GM19372 (cell line): ENCODE measurements around the gene RPUSD2.
A peak's percentile ranks its signal among the peaks of the same experiment; 100 is the strongest.

ENCODE experiments used
- ATAC-seq: cut with Tn5 transposase; IDR thresholded peaks from one replicate; pipeline ENCODE4 v1.9.1; 2021; ENCODE audit warnings: mild to moderate bottlenecking, low read depth, moderate library complexity; ENCODE audit not compliant: unreplicated experiment

The RPUSD2 gene

GRCh38 chr15:40569129-40569953 lies at the start of gene RPUSD2:
TSS of gene RPUSD2 (plus strand) at chr15:40569299. CDS start at chr15:40569338, 39 bp downstream.
- ATAC-seq = peak; percentile 50

DNA sequence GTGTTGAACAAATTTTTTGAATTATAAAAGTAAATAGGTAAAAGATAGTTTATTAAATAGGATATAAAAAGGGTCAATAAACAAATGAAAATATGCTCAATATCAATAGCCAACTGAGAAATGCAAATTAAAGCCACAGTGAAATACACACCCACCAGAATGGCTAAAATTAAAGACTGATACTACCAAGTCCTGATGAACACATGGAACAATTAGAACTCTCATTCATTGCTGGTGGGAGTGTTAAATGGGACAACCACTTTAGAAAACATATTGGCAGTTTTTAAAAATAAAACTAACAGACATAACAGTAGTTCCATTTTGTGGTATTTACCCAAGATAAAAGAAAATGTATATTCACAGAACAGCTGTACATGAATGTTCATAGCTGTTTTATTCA lies 45.5 kb upstream of the RPUSD2 start:
- no peak for ATAC-seq

- ATAC-seq = no peak
These were observed 43.2 kb upstream of the RPUSD2 start for GRCh38 chr15:40525855-40526254.

DNA sequence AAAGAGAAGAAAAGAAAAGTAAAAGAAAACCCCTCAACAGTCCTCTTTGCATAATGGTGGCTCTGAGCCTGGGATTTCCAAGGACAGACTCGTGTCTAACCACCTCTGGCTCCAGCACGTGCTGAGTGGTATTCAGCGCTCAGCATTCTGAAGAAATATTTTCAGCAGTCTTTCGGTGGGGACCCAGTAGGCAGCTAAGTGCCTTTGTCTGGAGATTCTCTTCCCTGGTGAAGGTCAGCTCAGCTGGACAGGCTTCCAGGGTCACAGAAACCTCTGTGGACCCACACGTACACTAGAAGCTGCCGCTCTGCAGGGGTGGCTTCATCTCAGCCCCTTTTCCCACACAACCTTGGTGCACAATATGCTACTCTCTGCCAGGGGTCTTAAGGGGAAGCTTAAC lies 40.3 kb upstream of the RPUSD2 start:
- ATAC-seq = no peak

DNA sequence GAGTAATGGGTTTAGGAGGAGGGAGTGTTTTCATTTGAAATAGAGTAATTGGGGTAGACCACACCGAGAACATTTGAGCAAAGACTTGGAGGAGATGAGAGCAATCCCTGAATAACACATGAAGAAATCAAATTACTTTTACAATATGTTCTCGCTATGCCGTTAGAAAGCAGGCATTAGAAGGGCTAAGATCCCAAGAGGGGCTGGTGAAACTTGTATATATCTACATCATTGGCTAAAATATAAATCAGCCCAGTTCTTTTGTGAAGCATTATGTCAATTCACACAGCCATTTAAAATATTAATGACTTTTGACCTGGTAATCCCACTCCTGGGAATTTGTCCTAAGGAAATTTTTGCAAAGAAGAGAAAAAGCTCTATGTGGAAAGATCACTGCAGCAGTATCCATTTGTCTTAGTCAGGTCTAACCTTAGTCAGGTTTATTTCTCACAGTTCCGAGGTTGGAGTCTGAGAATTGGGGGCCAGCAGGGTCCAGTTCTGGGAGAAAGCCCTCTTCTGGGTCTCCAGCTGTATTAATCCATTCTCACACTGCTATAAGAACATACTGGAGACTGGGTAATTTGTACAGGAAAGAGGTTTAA lies 35.2 kb upstream of the RPUSD2 start:
- no peak for ATAC-seq

GRCh38 chr15:40534371-40534770 lies 34.7 kb upstream of the RPUSD2 start:
- no peak for ATAC-seq

DNA sequence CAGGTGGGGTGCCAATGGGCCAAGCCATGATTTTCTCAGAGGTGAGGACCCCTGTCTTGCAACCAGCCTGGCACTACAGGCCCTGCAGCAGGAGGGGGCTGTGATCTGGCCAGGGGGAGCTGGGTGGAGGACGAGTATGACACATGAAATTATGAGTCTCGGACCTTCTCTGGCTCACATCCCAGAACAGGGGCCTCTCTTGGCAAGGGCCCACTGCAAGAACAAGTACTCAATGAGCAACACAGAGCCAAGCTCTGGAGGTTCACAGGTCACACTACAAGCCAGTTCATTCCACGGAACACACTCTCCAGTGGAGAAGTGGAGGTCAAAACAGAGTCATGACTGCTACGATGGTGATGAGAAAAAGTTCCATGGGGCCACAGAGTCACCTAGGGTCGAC lies 32.6 kb upstream of the RPUSD2 start:
- no peak for ATAC-seq

GRCh38 chr15:40538976-40539375 lies 30.1 kb upstream of the RPUSD2 start:
- no peak for ATAC-seq

DNA sequence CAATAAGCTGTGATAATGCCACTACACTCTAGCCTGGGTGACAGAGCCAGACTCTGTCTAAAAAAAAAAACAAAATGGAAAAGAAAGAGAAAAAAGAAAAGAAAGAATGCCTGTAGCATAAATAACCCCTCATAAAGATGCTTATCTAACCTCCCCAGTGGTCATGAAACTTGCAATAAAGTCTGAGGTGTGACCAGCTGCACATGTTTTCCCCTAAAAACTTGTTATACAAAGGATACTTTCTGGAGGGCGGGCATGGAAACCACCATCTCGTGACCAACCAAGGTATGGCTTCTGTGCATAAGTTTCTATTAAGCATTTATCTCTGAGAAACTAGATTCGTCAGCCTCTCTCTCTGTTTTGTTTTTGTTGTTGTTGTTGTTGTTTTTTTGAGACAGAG lies 26.0 kb upstream of the RPUSD2 start:
- ATAC-seq = no peak

- peak; percentile 75 for ATAC-seq
These were observed 25.3 kb upstream of the RPUSD2 start for GRCh38 chr15:40543631-40544294.

DNA sequence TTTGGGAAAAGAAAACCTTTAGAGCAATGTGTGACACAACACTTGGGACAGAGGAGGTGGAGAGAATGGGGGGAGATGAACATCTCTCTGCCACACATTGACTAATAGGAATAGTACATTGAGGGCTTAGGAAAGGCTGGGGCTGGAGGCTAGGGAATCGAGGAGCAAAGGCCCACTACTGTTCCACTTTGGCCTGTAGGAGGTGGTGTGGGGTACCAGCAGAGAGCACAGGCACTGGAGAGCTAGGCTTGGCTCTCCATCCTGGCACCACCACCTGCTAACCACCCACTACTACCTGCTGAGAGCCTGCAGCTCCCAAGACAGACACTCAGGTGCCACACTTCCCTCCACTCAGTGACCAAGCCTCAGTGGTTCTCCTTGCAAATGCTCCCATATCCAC lies 23.6 kb upstream of the RPUSD2 start:
- no peak for ATAC-seq

GRCh38 chr15:40548610-40549009 lies 20.5 kb upstream of the RPUSD2 start:
- no peak for ATAC-seq

GRCh38 chr15:40549894-40550293 lies 19.2 kb upstream of the RPUSD2 start:
- no peak for ATAC-seq

- ATAC-seq = peak; percentile 76
These were observed 18.6 kb upstream of the RPUSD2 start for GRCh38 chr15:40550341-40551037.

GRCh38 chr15:40554161-40554525 lies 15.0 kb upstream of the RPUSD2 start:
- ATAC-seq = no peak

- no peak for ATAC-seq
These were observed 13.2 kb upstream of the RPUSD2 start for GRCh38 chr15:40555876-40556275.

GRCh38 chr15:40558952-40559742 lies 10.0 kb upstream of the RPUSD2 start:
- ATAC-seq = no peak

- no peak for ATAC-seq
These were observed 6.4 kb upstream of the RPUSD2 start for GRCh38 chr15:40562691-40563090.

DNA sequence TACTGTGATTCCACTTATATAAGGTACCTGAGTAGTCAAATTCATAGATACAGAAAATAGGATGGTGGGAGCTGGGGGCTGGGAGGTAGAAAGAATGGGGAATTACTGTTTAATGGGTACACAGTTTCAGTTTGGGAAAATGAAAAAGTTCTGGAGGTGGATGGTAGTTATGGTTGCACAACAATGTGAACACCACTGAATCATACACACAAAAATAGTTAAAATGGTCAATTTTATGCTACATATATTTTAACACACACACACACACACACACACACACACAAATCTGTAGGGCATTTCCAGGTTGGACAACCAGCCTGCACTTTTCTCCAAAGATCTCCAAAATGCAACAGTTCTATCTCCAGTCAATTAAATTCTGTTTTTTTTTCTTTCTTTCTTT lies 5.7 kb upstream of the RPUSD2 start:
- no peak for ATAC-seq

GRCh38 chr15:40564591-40565332 lies 4.3 kb upstream of the RPUSD2 start, which contains the start of gene CCDC32:
TSS of gene CCDC32 (minus strand) at chr15:40565042. CDS start at chr15:40563015, 2,027 bp downstream.
- ATAC-seq = peak; percentile 93
